ENCODE results near the gene C19orf38. TPM values are rescaled to one million over a fixed set of nuclear protein-coding genes. Genes with fewer than 3 reads are reported as not detected.

C19orf38 gene
- total RNA-seq, 1 experiment from 2014 or later = 0.07 TPM

- no peak for DNase-seq
- Histone ChIP-seq H3K36me3 (ENCODE audit: low read depth, low read length) (peaks cover 21% of the 10 kb centered on the region; the same call in 1 of the 2 replicates), H3K4me2 (ENCODE audit: low read length) (no peak overlapping the region), H3K9ac (ENCODE audit: low read length) (no peak overlapping the region), H4K20me1 (ENCODE audit: low read length) (no peaks in the 10 kb centered on the region), H2AFZ (ENCODE audit: low read length) (no peak overlapping the region), H3K9me2 (replicated peaks; ENCODE audit: low read length) (no peaks in the 10 kb centered on the region), H3K79me2 (ENCODE audit: low read length) (no peaks in the 10 kb centered on the region), H3K27ac (ENCODE audit: low read length) (no peak overlapping the region), H3K27me3 (ENCODE audit: low read length) (no peaks in the 10 kb centered on the region), H3K4me3 (ENCODE audit: low read length) (no peak overlapping the region), H3K9me3 (ENCODE audit: low read length) (no peaks in the 10 kb centered on the region), H3K4me1 (ENCODE audit: insufficient read depth, low read length) (peaks cover 16% of the 10 kb centered on the region), H3F3A (ENCODE audit: low read length, unreplicated experiment) (peaks cover 4% of the 10 kb centered on the region)
- POLR2A ChIA-PET (ENCODE audit: unreplicated experiment) = no interaction called here
- no peak for ATAC-seq
- TF ChIP-seq CTCF (conservative IDR thresholded peaks at IDR 0.05; ENCODE audit: low read depth, low read length) (no peak), EZH2 (IDR thresholded peaks at IDR 0.05; ENCODE audit: low read length, unreplicated experiment) (no peak), EZH2phosphoT487 (IDR thresholded peaks at IDR 0.05; ENCODE audit: borderline replicate concordance, low read length) (no peak)
- BruUV-seq (replicated peaks) = no TSS peak
- intact Hi-C loops (cut with micrococcal nuclease) = no loop called here
- CTCF ChIA-PET = no interaction called here
Observed at GRCh38 chr19:10831987-10832938, 16.0 kb upstream of the C19orf38 start.

GRCh38 chr19:10832939-10833296 is 15.3 kb upstream of the C19orf38 start:
- ChIA-PET CTCF (no interaction called here), POLR2A (ENCODE audit: unreplicated experiment) (no interaction called here)
- BruUV-seq (replicated peaks) = no TSS peak
- Histone ChIP-seq H3K9me2 (replicated peaks; ENCODE audit: low read length) (no peaks in the 10 kb centered on the region), H4K20me1 (ENCODE audit: low read length) (no peaks in the 10 kb centered on the region), H3K27ac (ENCODE audit: low read length) (no peak overlapping the region), H3K79me2 (ENCODE audit: low read length) (no peaks in the 10 kb centered on the region), H3K4me2 (ENCODE audit: low read length) (no peak overlapping the region), H3K27me3 (ENCODE audit: low read length) (no peaks in the 10 kb centered on the region), H3K9me3 (ENCODE audit: low read length) (no peaks in the 10 kb centered on the region), H2AFZ (ENCODE audit: low read length) (no peak overlapping the region), H3K4me3 (ENCODE audit: low read length) (no peak overlapping the region), H3K9ac (ENCODE audit: low read length) (no peak overlapping the region), H3F3A (ENCODE audit: low read length, unreplicated experiment) (peaks cover 4% of the 10 kb centered on the region), H3K36me3 (ENCODE audit: low read depth, low read length) (peaks cover 21% of the 10 kb centered on the region; the same call in 1 of the 2 replicates), H3K4me1 (ENCODE audit: insufficient read depth, low read length) (peaks cover 16% of the 10 kb centered on the region)
- DNase-seq = no peak
- intact Hi-C loops (cut with micrococcal nuclease) = no loop called here
- no peak for TF ChIP-seq CTCF (conservative IDR thresholded peaks at IDR 0.05; ENCODE audit: low read depth, low read length)
- ATAC-seq = no peak
